NCI-H128 (cell line): Measurements from ENCODE around the gene AP2A2.

Experiments
- DNase-seq: peaks from one replicate; lab custom pipeline; 2025; ENCODE audit not compliant: unreplicated experiment; lab: John Stamatoyannopoulos, UW

AP2A2 gene

DNA sequence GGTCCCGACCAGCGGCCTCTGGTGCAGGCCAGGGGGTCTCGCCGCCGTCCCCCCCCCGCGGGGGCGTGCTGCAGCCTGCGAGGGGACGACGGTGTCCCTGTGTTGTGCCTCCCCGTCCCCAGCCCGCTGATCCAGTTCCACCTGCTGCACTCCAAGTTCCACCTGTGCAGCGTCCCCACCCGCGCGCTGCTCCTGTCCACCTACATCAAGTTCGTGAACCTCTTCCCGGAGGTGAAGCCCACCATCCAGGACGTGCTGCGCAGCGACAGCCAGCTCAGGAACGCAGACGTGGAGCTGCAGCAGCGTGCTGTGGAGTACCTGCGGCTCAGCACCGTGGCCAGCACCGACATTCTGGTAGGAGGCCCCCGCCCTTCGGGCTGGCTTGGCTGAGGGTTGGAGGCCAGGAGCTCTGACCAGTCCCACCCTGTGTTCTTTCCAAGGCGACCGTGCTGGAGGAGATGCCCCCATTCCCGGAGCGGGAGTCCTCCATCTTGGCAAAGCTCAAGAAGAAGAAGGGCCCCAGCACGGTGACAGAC lies 68.0 kb downstream of the AP2A2 start:
- no peak for DNase-seq

DNA sequence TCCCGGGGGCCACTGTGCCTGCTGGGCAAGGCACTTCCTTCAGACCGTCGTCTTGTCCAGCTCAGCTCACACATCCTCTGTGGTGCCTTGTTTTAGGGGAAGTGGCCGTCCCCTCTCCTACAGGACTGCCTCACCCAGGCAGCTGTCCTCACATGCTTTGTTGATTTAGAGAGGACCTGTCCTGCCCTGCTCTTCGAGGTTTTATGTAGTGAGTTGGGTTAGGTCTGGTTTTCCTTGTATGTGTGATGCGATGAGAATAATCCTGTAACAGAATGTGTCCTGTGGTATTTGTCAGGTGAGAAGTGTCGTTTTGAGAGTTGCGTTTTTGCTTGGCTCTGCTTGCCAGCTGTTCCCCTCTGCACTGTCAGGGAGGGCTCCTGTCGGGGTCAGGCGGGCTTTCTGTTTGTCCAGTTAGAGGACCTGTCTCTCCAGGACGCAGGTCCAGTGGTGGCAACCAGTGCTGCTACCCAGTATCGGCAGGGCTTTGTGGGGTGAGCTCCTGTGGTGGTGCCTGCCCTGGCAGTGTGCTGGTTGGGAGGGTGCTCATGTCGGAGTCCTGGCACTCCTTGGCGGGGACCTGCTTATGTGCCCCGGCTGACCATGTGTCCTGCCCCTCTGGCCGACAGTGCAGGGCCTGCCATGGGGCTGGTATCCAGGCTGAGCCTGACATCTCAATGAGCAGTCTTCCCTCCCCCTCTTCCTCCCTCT lies 69.5 kb downstream of the AP2A2 start:
- no peak for DNase-seq

GRCh38 chr11:995752-996420 lies 70.2 kb downstream of the AP2A2 start:
- no peak for DNase-seq

- no peak for DNase-seq
Observed at GRCh38 chr11:996681-997080, 71.0 kb downstream of the AP2A2 start.

DNA sequence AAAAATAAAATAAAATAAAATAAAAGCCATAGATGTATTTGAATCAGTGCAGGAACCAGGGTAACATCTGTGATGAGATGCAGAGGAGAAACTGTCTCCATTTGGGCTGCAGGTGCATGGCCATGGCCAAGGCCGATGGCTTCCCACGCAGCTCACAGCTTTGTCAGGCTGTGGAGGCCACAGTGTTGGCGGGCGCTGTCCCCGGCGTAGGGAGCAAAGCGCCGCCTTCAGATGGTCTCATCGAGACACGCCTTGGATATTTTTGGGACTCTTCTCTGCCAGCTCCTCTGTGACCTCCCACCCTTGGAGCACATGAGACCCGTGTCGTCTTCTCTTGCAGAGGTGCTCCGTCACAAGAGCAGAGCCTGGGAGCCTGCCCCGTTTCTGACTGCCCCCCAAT lies 72.2 kb downstream of the AP2A2 start:
- no peak for DNase-seq

- no peak for DNase-seq
Observed at GRCh38 chr11:999009-999408, 73.3 kb downstream of the AP2A2 start.

- no peak for DNase-seq
Observed at GRCh38 chr11:1000357-1001278, 74.9 kb downstream of the AP2A2 start.

DNA sequence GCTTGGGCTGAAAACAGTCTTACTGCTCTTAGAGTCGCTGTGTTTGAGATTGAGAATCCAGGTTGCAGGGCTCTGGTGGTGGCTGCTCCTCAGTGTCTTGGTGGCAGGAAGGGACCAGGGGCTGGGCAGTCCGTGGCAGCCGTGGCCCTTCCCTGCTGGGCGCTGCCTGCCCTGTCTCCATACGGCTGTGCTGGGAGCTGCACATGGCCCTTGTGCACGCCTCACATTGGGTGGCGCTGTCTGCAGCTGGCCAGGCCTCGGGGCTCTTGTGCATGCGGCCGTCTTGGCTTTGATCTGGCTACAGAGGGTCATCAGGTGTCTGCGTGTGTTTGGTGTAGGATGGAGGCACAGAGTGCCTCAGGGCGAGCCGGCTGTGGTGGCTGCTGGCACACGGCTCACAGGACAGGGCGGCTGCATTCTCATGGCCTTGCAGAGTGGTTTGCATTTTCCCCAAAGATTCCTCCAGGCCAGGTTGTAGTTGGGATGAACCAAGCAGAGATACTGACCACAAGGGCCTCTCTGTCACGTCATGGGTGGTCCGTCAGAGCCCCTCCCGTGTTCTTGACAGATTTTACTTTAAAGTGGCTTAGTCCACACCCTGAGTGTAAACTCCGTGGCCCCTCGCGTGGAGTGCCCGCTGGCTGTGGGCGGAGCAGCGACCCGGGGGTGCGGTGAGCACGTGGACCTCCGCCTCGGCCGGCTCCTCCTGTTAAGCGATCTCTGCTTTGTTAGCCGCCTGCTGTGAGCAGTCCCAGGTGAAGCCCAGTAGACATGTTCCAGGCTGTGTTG lies 76.1 kb downstream of the AP2A2 start:
- DNase-seq, result no peak

GRCh38 chr11:1002406-1002984 lies 76.8 kb downstream of the AP2A2 start:
- DNase-seq, result no peak

DNA sequence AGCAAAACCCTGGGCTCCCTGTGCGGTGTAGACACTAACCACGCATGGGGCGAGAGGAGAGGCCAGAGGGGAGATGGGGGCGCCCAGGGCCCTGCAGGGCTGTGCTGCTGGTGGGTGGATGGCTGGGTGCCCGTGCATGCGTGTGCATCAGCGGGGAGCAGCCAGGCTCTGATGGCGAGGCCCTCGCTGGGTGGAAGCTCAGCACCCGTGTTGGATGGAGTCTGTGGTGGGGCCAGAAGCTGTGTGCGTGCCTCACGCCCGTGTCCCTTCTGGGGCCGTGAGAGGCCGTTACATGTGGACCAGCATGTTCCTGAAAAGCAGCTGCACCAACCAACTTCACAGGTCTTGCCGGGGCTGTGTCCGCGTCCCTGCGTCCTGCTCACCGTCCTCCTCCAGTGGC lies 77.5 kb downstream of the AP2A2 start:
- no peak for DNase-seq

DNA sequence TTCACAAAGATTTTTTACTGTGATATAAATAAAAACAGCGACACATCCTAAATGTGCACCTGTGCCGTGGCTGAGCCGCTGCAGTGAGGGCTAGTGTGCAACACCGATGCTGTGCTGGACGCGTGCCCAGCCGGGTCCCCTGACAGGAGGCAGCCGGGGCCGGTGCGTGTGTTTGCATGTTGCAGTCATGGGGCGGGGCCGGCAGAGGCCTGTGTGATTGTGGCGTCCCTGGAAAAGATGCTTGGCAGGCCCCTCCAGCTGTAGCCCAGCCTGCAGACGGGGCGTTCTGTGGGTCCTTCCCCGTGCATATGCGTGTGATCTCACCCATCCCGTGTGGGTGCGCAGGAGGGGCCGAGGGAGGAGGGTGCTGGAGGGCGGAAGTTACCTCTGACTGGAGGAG lies 80.3 kb downstream of the AP2A2 start:
- peak; percentile 77 for DNase-seq

GRCh38 chr11:1006762-1007161 lies 81.1 kb downstream of the AP2A2 start:
- DNase-seq, result peak; percentile 6

DNA sequence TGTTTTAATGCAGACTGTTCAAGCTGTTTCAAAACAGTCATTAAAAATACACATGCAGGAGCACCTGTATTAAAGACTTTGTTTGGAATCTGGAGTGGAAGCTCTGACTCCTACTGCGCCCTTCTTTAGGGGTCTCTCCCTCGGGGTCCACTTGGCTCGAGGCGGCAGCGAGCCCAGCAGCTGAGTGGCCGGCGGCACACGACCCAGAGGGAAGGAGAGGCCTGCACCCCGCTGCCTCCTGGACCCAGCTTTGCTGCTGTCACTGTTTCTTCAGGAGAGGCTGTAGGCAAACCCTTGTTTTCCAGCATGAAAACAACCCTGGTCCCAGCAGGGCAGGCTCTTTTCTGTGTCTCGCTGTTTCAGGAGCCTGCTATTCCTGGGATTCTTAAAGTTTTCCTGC lies 81.6 kb downstream of the AP2A2 start:
- no peak for DNase-seq

DNA sequence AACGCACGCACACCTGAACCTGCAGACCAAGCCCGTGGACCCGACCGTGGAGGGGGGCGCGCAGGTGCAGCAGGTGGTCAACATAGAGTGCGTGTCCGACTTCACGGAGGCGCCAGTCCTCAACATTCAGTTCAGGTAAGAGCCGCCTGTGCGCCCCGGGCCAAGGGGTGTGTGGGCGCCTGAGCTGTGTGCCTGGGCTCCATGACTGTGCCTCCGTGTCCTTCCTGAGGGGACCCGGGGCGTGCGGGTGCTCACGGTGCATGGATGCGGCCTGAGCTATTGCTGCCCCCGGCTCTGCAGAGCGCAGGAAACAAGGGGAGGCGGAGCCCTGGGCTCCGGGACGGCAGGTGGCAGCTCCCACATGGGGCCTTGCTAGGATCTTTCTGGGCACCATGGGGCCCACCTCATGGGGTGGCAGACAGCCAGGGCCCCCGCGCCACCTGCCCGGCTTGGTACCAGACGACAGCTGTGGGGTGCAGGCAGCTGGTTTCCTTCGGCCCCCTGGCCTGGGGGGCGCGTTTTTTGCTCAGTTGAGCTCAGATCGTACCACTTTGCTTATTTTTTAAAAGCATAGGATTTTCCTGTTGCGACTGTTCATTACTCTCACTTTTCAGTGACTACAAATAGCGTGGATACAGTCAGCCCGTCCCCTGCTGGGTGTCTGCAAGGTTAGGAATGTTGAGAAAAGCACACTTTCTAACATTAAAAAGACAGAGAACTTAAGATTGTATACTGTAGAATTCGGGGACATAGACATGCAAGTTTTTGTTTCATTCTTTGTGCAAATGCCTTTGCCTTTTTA lies 82.5 kb downstream of the AP2A2 start:
- no peak for DNase-seq

DNA sequence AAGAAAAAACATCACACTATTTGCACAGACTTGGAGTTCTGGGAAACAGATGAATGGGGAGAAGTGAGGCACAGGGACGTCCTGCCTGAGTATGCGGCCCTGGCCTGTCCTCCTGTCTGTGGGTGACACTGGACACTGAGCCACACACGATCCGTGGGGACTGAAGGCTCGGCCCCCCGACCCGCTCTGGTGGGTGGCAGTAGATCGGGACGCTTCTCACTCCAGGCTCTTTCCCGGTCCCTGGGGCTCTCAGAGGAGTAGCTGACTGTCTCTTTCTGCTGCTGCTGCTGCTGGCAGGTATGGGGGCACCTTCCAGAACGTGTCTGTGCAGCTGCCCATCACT lies 83.1 kb downstream of the AP2A2 start:
- DNase-seq, result no peak

GRCh38 chr11:1009371-1009770 lies 83.7 kb downstream of the AP2A2 start:
- no peak for DNase-seq

GRCh38 chr11:1009991-1010390 lies 84.3 kb downstream of the AP2A2 start:
- no peak for DNase-seq

- DNase-seq, result no peak
Observed at GRCh38 chr11:1010551-1011319, 85.1 kb downstream of the AP2A2 start.

DNA sequence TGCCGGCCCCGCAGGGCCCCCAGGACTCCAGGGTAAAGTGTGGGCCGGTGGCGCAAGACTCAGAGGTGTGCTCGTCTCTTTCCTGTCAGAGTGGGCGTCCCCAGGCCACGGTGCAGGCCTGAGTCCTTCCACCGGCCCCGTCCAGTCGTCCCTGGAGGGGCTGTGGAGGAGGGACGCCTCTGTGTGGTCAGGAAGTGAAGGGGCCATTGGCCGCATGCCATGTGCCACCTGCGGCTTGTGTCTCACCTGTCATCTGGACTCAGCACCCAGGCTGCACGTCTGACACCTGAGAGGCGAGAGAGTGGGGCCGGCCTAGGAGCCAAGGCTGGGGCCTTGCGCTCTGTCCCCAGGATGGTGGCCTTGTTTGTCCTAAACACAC lies 85.6 kb downstream of the AP2A2 start:
- no peak for DNase-seq
